HG03095 (cell line): ENCODE data around the gene LCAT.
"Not testable (repeated sequence)": the region's sequence is repeated elsewhere in the genome, so short reads cannot be mapped to it uniquely, and the experiment has no call there.

Experiments used
- ATAC-seq: cut with Tn5 transposase; IDR thresholded peaks from one replicate; pipeline ENCODE4 v1.9.1; 2021; ENCODE audit warnings: moderate library complexity; ENCODE audit not compliant: unreplicated experiment

LCAT gene, protein sequence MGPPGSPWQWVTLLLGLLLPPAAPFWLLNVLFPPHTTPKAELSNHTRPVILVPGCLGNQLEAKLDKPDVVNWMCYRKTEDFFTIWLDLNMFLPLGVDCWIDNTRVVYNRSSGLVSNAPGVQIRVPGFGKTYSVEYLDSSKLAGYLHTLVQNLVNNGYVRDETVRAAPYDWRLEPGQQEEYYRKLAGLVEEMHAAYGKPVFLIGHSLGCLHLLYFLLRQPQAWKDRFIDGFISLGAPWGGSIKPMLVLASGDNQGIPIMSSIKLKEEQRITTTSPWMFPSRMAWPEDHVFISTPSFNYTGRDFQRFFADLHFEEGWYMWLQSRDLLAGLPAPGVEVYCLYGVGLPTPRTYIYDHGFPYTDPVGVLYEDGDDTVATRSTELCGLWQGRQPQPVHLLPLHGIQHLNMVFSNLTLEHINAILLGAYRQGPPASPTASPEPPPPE

DNA sequence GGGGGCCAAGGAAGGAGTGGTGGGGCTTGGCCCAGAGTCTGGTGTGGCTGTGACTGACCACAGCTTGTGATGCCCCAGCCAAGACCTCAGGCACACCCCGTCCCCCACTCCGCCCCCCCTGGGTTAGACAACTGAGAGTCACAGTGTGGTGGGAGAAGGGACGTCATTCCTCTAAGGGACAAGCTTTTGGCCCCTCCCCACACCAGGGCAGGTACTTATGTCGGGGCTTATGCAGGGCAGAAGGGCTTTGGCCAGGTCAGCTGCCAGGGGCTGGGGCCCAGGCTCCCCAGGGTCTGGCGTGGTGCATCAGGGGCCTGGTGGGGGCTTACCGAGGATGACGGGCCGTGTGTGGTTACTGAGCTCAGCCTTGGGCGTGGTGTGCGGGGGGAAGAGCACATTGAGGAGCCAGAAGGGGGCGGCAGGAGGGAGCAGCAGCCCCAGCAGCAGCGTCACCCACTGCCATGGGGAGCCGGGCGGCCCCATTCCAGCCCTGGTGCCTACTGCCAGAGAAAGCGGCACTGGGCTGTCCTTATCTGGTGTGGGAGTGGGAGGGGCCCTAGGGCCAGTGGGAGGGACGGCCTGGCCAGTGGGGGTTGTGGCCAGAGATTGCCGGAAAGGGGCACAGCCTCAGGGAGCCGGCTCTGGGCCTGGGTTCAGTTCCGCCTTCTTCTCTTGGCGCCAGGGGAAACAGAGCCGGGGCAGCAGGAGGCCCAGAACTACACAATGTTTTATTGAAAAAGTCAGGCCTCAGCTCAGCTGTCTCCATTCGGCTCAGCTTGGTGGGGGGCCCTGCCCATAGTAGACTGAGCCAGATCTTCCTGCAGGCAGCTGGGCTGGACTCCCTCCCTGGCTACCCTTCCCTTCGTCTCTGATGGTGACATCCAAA is at the start of gene LCAT:
TSS of gene LCAT (minus strand) at position 502 of the 886 bp plus-strand sequence. CDS start at position 483, 19 bp downstream.
- ATAC-seq = no peak

DNA sequence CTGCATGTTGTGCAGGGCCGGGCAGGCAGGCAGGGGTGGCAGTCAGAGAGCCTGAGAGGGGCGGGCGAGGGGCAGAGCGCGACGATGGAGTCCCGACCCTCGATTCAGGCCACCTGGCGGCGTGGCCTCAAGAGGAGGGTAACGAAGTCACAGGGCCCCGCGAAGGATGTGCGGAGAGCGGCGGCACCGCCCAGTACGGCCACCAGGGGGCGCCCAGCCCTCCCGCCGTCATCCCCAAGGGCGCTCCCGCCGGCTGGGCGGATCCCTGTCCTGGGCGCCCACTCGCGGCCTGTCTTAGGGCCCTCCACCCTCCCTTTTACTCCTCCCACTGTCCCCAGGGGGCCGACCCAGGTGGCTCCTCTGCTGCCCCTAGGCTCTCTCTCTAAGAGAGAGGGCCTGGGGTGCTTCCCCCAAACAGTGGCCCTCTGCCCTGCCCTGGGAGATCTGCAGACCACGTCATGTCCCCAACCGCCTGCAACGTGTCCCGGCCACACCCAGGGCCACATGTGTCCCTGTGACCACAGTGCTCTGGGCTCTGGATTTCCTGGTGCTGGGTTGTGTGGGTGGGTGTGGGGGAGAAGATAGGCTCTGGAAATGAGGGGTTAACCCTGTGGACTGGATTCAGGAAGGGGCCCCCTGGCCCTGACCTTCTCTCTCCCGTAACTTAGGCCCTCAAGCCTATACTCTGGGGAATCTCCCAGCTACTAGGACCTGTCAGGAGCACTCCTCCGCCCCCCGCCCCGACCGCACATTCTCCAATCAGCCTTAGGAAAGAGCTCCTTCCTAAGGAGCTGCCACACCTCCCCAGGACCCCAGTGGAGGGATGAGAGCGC is 49.5 kb upstream of the LCAT start:
- ATAC-seq = peak; percentile 67

DNA sequence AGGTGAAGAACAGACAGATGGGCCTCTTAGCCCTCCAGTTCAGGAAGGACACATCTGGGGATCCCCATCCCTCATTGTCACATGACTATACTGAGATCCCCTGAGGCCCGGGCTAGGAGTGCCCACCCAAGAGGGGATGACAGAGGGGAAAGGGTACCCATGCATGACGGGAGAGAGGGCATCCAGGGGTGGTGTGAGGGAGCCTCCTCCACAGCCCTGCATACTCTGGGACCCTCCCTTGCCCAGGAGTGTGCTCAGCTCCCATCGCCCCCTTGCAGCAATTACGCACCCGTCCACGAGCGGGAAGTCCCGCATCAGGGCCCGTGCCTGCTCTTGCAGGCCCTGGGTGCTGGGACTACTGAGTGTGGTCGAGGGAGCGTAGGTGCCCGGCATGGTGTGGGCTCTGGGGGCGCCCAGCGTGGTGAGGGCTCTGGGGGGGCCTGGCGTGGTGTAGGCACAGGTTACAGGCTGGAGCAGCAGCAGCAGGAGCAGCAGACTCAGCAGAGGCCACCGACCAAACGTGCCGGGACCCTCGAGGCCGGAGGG is 48.8 kb upstream of the LCAT start:
- no peak for ATAC-seq

DNA sequence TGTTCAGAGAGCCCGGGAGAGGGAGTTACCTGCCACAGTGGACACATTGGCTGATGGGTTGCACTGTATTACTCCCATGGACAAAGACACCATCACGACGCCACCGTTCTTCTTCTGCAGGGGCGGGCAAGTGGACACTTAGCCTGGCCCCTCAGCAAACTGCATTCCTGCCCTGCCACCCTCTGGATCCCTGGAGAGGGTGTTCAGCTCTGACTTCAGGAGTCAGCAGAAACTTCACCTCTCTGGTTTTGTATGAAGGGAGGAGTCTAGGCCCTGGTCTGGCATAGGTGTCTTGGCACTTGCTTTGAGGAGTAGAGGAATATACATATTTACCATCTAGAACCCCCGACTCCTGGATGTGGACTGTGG is 46.1 kb upstream of the LCAT start:
- ATAC-seq = no peak

DNA sequence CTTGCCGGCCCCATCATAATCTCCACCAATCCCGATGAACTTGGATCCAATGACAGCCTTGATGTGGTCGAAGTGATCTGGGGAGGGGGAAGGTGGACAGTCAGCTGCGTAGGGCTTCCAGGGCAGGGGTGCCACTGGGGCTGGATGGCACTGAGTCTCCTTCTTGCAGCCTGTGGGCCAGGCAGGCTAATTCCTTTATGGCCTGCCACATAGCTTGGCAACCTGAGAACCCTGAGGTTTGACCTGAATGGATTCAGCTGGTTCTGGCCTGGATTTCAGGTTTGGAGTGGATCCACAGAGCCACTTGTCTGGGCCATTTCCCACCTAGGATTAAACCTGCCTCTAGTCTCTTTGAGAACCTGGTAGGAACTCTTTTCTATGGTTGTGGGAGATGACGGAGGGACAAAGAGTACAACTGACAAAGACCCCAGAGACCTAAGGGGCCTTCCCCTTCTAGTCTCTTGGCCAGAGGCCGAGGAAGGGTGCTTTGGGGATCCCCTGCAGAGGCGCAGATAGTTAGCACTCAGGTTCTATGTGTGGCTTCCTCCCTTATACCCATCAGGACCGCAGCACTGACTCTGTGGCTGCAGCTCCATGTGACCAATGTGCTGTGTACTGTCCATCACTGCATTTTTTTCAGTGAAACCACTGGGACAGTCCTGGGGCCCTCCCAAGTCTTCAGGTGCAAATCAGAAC is 45.5 kb upstream of the LCAT start:
- ATAC-seq = no peak

DNA sequence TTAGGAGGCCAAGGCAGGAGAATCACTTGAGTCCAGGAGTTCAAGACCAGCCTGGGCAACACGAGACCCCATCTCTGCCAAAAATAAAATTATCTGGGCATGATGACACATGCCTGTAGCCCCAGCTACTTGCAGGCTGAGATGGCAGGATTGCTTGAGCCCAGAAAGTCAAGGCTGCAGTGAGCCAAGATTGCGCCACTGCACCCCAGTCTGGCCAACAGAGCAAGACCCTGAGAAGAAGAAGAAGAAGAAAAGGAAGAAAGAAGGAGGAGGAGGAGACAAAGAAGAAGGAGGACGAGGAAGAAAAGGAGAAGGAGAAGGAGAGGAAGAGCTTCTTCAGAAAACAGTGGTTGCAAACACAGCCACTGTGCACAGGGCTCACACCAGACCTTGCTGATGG is 44.8 kb upstream of the LCAT start:
- ATAC-seq = no peak

DNA sequence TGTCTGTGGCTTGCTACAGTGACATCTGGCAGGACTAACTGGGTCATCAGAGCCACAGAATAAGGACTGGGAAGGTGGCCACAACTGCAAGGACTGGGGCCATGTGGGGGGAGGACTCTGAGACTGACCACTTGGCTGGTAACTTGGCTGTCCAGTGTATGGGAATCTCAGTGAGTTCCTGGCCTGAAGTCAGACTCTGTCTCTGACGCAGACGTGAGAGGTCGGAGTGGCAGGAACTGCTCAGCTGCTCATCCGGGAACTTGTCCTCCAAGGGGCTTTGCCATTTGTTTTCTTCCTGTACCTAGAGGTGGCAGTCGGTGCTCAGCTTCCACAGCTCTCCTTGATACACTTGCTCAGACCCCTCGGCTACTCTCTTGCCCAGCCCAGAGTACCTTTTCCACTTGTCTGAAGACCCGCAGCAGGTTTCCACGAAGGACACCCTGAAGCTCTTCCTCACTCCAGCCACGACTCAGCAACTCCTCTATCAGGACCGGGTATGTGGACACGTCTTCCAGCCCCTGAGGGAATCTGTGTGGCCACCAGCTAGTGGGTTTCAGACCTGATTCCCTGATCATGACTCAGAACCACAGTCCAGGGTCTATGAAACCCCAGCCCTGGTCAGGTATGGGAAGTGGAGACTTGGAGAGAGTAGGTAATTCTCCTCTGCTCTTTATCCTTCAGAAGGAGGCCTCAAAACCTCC is 43.7 kb upstream of the LCAT start:
- no peak for ATAC-seq

DNA sequence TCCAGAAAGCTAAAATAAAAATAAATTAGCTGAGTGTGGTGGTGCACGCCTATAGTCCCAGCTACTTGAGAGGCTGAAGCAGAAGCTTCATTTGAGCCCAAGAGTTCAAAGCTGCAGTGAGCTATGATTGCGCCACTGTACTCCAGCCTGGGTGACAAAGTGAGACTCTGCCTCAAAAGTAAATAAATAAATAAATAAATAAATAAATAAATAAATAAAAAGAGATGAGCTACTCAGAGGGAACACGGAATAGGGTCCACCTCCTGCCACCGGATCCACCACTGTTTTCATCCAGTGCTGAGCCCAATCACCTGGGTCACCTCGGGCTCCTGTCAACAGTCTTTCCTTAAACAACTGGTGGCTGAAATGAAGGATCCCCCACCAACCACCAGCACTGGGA is 43.0 kb upstream of the LCAT start:
- no peak for ATAC-seq

DNA sequence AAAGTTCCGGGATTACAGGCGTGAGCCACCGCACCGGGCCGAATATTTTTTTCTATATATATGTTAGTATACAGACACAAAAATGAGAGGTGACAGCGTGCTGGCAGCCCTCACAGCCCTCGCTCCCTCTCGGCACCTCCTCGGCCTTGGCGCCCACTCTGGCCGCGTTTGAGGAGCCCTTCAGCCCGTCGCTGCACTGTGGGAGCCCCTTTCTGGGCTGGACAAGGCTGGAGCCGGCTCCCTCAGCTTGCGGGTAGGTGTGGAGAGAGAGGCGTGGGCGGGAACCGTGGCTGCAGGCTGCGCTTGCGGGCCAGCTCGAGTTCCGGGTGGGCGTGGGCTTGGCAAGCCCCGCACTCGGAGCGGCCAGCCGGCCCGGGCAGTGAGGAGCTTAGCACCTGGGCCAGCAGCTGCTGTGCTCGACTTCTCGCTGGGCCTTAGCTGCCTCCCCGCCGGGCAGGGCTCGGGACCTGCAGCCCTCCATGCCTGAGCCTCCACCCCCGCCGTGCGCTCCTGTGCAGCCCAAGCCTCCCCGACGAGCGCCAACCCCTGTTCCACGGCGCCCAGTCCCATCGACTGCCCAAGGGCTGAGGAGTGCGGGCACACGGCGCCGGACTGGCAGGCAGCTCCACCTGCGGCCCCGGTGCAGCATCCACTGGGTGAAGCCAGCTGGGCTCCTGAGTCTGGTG is 38.2 kb upstream of the LCAT start:
- no peak for ATAC-seq

DNA sequence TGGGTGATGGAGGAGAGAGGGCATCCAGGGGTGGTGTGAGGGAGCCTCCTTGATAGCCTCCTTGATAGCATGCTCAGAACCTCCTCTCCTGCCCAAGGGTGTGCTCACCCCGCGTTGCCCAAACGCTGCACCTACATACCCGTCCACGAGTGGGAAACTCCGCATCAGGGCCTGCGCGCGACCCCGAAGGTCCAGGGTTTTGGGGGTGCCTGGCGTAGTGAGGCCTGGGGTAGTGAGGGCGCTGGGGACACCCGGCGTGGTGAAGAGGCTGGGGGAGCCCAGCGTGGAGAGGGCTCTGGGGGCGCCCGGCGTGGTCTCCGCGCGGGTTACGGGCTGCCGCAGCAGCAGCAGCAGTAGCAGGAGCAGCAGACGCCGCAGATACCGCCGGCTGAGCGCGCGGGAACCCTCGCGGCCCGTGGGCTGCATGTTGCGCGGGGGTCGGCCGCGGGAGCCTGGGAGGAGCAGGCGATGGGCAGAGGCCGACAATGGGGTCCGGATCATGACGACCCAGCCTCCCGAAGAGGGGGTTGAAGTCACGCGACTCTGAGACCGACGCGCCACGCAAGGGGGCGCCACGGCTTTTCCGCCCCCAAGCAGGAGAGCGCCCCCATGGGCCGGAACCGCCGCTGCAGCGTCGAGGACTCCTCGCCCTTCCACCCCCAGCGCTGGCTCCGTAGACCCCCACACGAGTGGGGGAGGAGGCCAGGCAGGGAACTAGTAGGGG is 36.2 kb upstream of the LCAT start, which contains the start of gene DPEP3:
TSS of gene DPEP3 (minus strand) at position 545 of the 724 bp plus-strand sequence. CDS start at position 426, 119 bp downstream.
- ATAC-seq = no peak

DNA sequence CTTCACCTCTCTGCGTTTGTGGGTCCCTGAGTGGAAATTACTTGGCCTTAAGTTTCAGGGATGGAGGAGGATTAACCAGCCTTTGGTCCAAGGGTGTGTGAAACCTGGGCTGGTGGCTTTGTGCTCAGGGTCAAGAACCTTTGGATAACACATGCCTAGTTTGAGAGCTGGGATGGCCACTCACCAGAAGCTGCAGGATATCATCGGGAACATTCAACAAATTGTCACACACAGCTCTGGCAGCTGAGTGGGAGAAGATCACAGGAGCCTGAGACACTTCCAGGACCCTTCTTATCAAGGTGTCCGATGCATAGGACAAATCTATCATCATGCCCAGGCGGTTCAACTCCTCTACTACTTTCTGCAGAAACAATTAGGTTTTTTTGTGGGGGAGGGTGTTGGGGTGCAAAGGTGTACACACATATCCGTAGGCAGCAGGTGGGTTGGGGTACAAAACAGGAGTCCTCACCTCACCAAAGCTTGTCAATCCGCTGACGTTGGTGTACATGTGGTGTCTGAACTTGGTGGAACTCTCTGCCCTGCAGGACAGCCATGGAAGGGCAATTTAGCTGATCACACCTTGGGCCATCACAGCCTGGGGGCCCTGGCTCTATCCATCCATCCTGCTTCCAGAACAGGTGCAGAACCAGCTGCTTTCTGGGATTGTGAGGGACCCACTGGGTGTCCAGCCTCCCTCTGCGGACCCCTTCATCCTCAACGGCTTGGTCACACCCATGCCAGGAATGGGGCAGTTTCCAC is 33.7 kb upstream of the LCAT start:
- ATAC-seq = no peak

DNA sequence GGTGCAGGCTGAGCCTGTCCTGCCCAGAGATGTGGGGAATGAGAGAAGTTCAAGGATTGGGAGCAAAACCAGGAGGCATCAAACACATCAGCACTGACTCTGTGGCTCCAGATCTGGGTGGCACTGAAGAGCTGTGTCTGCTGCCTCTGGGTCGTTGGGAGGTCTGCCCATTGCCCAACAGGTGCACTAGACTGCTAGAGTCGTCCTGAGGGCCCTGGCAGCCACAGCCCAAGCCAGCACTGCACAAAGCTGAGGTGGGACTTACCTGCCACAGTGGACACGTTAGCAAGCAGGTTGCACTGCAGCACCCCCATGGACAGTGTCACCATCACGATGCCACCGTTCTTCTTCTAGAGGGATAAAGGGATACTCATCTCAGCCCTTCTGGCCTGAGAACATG is 33.1 kb upstream of the LCAT start:
- no peak for ATAC-seq

DNA sequence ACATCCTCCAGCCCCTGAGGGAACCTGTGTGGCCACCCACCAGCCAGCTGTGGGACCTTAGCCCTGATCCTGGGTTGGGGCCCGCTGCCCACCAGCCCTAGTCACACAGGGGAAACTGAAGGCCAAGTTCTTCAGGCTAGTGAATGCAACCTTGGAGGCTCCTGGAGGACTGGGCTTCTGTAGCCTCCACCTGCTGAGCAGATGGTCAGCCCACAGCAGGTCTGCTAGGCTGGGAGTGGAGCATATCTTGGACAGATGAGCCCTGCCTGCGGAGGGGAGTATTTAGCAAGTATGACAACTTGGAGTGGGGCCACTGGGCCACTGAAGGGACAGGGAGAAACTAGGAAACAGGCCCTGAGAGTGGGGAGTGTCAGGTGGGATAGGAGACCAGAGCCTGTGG is 32.3 kb upstream of the LCAT start:
- ATAC-seq = no peak

DNA sequence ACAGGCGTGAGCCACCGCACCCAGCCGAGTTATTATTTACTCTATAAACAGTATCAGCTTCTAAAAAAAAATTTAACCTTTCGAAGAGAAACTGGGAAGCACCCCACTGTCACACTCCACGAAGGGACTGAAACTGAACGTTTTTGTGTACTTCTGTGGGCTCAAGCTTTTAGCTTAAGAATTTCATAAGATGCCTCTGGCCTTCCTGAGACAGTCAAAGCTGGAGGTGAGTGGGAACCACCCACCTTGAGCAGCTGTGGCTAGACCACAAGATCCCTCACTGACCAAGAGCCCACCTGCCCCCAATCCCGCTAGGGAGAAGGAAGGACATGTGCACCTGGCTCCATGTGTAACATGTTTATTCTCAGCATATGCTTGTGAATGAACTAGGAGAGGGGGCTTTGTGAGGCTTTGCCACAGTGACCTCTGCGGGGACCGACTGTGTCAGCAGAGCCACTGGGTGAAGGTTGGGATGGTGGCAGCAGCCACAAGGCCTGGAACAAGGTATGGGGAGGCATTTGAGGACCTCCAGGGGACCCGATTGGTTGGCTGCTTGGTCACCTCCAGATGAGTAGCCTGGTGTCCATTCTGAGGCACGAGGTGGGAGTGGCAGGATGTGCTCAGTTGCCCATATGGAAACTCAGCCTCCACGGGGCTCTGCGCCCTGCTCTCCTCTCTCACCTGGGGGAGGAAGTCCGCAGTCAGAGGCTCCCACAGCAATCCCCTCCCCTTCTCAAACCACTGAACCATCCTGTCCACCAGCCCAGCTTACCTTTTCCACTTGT is 31.6 kb upstream of the LCAT start:
- no peak for ATAC-seq

DNA sequence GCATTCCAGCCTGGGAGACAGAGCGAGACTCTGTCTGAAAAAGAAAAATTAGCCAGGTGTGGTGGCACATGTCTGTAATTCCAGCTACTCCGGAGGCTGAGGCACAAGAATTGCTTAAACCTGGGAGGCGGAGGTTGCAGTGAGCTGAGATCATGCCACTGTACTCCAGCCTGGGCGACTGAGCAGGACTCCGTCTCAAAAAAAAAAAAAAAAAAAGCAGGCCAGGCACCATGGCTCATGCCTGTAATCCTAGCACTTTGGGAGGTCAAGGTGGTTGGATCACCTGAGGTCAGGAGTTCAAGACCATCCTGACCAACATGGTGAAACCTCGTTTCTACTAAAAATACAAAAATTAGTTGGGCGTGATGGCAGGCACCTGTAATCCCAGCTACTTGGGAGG is 28.4 kb upstream of the LCAT start:
- not testable (repeated sequence) for ATAC-seq

DNA sequence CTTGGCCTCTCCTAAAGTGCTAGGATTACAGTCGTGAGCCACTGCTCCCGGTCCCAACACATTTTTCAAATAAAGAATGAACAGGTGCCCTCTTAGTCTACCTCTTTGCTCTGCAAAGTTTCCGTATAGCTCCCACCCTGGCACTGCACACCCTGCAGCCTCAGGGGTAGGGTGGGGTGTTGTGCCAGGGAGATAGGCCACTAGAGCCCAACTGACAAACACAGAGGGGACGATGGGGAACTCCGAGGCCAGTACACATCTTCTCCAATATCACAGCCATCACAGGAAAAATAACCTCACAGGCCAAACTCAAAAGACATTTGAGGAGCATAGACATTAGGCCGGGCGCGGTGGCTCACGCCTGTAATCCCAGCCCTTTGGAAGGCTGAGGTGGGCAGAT is 27.2 kb upstream of the LCAT start:
- ATAC-seq = no peak
